ENCODE results near the gene RTN1.

DNA sequence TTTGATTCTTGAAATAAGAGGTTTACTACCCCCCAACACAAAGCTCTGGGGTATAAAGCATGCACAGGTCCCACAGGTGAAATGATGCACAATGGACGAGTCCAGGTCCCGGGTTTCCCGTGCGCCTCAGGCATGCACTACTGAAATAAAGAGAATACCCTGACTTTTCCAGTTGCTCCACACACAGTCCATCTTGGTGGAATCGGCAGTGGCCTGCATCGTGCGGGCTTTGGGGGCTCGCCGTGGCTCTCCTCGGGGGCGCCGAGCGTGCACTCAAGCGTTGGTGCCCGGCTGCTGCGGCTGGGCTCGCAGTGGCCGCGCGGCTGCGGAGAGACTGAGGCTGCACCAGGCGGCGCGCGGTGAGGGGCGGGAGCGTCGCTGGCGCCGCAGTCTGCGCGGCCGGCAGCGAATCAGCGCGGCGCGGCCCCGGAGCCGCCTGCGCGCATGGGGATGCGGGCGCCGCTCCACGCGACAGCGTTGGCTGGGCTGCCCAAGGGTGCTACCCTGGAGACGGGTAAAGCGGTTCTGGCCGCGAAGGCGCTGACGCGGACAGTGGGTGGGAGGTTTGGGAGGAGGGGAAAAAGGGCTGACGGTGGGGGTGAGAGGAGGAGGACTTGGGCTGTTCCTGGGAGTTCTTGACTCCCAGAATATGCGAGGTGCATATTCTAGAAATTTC, 240.2 kb downstream of the RTN1 start:
- TF ChIP-seq POLR2A (IDR thresholded peaks at IDR 0.05): no peak
- no peak for TF ChIP-seq EP300 (IDR thresholded peaks at IDR 0.05)
- TF ChIP-seq, protein P1, sequence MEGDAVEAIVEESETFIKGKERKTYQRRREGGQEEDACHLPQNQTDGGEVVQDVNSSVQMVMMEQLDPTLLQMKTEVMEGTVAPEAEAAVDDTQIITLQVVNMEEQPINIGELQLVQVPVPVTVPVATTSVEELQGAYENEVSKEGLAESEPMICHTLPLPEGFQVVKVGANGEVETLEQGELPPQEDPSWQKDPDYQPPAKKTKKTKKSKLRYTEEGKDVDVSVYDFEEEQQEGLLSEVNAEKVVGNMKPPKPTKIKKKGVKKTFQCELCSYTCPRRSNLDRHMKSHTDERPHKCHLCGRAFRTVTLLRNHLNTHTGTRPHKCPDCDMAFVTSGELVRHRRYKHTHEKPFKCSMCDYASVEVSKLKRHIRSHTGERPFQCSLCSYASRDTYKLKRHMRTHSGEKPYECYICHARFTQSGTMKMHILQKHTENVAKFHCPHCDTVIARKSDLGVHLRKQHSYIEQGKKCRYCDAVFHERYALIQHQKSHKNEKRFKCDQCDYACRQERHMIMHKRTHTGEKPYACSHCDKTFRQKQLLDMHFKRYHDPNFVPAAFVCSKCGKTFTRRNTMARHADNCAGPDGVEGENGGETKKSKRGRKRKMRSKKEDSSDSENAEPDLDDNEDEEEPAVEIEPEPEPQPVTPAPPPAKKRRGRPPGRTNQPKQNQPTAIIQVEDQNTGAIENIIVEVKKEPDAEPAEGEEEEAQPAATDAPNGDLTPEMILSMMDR (IDR thresholded peaks at IDR 0.05): no peak

All from upper lobe of left lung (tissue), 4 donors.